Activated CD8-positive, alpha-beta memory T cell treated with anti-CD3 and anti-CD28 coated beads for 48 hours (primary cell): Measurements from ENCODE around the gene PTGR3.

Experiments used
- DNase-seq, 3 experiments: peaks; one replicate each; pipeline ENCODE4 v3.0.0-alpha.2; 2020; ENCODE audit warnings: low read depth in 2 of 3, low spot score in 2 of 3

The PTGR3 gene

DNA sequence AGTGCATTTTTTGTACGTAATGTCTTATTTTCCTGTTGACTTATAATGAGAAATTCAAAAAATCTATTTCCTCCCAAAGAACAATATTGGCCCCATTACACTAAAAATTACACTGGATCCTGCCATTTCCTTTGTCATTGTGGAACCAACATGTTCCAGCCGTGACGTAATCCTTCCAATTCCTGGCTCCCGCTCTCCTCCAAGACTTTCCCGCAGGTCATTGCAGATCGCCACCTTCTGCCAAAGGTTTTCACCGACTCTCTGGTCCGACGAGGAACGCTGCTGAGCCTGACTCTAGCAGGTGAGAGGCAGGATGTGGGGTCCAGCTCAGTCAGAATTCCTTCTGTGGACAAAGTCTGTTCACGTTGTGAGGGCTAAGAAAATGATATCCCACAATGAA, 38.0 kb downstream of the PTGR3 start:
- no peak for DNase-seq

DNA sequence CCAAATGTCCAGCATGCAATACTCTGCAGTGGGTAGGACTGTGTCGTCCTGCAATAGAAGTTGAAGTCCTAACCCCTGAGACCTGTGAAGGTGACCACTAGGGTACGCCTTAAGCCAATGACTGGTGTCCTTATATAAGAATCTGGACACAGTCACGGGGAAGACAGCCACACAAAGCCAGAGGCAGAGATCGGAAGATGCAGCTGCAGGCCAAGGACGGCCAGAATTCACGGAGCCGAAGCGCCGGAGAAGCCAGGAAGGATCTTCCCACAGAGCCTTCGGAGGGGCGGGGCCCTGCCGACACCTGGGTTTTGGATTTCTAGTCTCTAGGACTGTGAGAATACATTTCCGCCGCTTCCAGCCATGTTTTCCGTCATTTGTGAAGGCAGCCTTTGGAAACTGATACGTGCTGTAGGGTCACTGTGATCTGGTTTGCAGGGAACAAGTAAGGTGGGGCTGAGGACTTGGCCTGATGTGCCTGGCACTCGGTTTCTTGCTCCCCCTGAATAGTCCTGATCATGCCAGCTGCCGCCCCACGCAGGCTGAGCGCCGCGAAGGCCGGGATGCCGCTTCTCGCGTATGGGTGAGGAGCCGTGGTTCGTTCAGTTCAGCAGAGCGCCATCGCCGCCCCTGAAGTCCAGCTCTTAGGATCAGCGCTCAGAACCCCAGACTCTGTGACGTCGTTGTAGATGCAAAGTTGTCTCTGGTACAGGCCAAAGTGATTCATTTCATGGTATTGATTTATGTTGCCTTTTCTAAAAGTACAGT, 38.7 kb downstream of the PTGR3 start:
- no peak for DNase-seq

DNA sequence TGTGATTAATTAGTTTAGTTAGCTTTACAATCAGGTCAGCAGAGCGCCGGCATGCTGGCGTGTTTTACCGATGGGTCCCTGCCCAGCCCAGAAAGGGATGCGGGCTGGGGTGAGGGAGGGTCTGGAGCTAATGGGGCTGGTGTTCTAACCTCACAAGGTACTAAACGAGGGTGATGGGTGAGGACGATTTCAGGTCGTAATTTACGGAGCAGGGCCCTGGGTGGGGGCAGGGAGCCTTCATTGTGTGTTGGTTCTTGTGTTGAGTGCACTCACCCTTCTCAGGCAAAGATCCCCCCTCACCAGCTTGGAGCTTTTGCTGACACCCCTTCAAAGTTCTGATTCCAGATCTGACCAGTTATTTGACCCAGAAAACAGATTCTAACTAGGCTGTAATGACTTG, 39.5 kb downstream of the PTGR3 start:
- DNase-seq, result no peak

DNA sequence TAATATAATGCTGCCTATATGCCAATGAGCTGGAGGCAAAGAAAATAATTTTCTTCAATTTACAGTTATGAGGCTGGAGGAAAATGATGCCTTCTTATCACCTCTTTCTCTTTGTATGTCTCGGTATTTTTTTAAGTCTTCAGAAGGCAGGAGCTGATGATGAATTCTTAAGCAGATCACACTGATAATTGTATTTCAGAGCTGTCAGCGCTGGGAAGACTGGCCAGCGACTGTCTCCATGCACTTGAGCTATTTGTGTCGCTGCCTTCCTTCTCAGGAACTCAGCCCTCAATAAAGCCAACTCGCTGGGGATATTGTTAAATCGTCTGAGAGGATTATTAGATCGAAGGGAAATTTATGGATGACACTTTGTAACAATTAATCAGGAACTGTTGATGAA, 40.3 kb downstream of the PTGR3 start:
- DNase-seq, result no peak

DNA sequence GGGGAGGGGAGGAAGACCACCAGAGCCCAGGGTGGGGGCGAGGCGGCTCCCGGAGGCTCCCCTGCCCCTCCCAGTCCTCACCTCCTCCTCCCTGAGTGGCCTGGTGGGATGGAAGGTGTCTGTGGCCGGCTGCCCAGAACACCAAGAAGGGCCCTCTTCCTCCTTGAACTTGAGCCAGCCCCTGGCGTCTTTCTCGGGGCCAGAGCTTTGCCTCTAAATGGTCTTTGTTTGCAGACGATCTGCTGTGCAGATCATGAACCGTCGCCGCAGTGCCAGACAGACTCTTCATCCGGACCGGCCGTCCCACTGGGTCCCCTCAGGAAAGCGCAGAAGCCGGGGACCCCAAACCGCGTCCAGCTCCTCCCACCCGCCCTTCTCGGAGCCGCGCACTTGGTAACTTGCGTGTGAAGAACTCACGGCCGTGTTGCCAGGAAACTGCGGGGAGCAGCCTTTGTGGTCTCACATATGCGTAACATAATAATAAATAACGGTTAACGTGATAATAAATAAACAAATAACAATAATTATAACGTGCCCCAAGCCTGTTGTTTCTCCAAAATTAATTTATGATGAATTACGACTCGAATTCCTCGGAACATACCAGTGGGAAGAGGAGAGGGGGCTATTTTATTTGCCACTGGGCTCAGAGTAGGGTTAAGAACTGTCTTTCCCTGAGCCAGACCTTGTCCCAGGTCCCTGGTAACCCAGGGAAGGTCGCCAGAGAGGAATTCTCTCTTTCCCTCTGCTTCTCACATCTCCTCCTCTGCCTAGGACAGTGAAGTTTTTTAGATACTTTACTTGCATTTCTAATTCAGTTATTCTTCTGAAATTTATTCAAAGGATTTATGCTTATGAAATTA, 41.0 kb downstream of the PTGR3 start:
- DNase-seq, result no peak

DNA sequence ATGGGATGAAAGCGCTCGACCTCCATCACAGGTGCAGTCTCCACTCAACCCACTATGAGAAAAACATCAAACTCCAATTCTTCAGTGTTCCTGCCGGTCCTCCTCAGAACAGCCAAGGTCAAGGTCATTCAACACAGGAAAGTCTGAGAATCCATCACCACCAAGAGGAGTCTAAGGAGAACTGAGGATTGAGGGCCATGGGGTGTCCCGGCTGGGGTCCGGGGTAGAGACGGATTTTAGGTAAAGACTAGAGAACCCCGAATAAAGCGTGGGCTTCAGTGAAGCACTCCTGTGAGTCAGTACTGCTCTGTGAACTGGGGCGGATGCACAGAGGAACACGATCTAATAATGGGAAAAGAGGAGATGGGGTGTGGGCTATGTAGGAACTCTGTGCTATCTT, 41.8 kb downstream of the PTGR3 start:
- no peak for DNase-seq

DNA sequence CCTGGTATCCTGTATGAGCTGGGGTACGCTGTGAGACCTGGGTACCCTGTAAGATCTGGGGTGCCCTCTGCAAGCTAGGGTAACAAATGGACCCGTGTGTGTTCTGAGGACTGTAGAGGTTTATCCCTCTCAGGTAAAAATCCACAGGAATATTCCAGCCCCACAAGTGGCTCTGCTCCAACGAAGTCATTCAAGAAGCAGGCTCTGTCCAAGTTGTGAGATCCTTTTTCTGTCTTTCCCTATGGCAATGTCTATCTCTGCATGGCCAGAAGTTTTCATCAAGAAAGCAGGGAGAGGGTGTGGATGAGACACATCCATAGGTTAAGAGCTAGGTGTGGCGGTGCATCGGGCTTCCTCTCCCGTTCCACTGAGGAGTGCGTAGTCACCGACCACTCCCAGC, 43.0 kb downstream of the PTGR3 start:
- no peak for DNase-seq

DNA sequence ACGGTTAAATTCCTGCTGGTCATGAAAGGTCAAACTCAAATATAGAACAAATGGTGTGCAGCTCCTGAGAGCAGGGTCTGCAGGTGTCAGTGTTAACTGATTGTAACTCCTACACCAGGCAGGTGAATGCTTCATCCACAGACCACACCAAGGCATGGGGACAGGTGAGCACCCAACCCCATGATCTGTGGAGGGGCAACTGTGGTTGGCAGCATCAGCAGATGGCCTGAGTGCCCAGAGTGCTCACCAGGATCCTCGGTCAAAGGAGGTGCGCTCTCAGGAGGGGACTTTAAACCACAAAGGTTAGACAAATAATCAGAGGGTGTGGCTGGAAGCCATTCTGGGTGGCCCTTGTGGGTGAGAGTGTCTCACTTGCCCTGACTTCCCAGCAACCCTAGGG, 44.5 kb downstream of the PTGR3 start:
- DNase-seq, result no peak

DNA sequence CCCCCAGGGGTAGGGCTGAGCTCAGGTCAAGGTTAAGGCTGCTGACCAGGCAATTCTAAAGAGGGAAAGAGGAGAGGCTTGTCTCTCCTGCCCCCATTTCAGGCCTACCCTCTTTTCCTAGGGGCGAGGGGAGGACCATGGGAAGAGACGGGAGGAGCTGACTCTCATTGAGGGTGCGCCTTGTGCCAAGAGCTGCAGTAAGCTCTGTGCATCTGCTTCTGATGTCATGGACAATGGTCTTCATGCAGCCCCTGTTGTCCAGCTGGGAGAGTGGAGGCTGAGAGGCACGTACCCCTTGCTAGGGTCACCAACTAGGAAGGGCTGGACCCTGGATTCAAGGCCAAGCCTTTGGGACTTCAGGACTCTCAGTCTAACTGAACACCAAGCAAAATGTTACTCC, 45.2 kb downstream of the PTGR3 start:
- no peak for DNase-seq

DNA sequence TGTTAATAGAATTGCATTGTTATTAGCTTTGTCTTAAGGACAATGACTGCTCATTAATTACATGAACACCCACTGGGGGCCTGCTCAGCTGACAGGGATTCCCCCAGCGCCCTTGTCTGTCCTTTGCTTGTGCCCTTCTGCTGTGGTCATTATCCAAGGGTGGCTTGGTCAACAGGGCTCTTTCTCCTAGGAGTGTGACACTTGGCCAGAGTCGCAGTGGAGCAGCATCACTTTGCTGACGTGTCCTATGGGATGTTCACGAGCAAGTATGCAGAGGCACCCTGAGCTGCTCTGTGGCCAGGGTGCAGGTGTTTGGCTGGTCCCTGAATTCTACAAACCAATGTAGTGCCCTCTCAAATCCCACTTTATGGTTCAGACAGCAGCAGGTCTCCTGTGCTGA, 46.0 kb downstream of the PTGR3 start:
- no peak for DNase-seq

DNA sequence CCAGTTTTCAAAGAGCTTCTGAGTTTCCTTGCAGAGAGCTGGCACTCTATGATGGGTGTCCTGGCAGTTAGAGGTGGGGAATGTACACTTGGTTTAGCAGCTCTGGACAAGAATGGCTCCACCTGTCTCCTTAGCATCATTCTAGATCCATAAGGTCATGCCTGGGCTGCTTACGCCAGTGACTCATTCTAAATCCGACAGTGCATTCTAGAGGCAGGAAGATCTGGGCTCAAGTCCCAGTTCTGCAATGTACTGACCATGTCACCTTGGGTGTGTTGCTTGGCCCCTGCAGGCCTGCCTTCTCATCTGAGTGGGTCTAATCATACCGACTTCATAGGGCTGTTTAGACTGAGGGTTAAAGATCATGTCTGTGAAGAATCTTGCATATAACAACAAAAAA, 46.5 kb downstream of the PTGR3 start:
- DNase-seq, result no peak

DNA sequence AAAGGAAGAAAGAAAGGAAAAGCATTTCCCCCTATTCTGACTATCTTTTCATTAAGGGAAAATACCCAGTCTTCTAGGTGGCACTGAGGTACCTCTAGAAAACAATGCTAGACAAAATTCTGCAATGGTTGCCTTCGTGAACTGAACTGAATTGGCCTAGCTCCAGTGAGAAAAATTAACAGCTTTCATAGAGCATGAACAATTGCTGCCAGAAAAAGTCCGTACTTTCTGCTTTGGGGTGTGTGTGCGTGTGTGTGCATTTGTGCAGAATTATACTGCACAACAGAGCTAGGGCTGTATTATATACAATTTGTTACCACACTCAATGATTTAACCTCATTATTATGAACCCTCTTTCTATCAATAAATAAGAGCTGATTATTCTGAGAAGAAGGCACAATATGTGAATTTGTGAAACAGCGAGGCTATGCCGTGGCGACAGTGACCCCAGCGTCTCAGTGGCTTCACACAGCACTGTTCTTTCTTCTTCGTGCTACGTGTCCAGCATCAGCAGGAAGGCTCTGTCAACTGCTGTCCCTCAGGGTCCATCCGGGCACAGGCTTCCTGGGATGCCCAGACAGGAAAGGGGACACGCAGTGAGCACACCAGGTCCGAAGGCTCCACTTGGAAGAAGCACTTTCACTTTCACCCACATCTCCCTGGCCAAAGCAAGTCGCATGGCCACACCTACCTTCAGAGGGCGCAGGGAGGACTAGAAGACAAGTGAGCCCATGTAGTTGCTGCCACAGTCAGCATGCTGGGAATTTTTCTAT, 47.5 kb downstream of the PTGR3 start:
- no peak for DNase-seq

DNA sequence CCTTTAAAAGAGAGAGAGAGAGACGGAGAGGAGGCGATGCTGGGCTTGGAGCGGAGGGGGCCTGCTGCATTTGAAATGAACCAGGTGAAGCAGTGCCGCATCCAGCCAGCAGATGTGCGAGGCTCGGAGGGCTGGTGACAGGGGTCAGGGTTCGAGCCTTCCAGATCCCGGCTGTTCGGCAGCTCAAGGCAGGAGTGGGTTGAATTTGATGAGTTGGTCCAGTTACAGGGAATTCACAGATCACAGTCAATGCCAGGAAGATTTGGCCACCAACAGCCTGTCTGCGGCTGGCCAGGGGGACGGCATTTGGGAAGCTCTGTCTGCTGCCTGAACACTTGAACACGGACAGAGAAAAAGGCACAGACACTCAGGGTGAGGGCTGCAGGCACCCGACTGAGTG, 48.6 kb downstream of the PTGR3 start:
- no peak for DNase-seq

DNA sequence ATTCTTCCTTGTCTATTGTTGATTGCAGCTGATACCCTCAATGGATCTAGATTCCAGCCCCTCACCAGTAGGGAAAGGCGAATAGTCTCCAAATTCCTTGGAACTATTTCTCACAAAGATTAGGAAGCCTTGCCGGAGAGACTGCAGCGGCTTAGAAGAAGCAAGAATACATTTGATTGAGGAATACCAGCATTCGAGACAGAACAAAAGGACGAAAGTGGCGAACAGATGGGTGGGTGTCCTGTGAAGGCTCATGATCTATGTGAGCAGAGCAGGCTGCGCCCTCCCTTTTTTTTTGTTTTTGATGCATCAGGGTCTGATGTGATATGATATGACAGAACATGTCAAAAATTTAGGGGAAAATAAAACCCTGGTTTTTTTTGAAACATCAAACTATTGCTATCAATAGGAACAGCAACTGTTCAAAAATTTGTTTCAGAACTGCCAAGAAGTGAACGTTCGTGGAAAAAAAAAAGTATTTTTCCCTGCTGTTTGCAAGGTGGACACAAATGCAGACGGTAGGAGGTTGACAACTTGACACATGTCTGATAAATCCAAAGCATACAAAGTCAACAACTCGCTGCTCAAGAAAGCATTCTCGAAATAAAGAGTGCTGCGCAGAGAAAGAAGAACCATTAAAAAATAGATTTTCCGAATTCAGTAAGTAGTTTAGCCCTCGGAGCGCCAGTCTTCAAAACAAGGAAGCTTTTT, 49.1 kb downstream of the PTGR3 start:
- no peak for DNase-seq

DNA sequence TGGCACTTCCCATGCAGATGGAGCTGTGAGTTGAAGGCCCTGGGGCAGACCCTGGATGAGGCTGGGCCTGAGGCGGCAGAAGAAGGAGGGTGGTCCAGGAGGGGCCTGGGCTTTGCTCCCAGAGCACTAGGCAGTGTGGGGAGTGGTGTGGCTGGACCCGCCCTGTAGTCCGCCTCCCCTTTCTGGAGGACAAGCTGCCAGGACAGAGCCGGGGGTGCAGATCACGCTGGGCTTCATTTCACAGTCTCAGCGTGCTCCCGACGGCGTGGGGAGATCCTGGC, 49.8 kb downstream of the PTGR3 start:
- DNase-seq, result no peak
